ENCODE measurements around the gene DNAAF1. TPM values are rescaled to one million over a fixed set of nuclear protein-coding genes. Genes with fewer than 3 reads are reported as not detected.

The DNAAF1 gene
- total RNA-seq, 1 donor from 2014 or later = not detected

GRCh38 chr16:84194018-84194417 is 48.9 kb downstream of the DNAAF1 start:
- H3K36me3 ChIP-seq (ENCODE audit: control insufficient read depth in 3 of 3, insufficient read depth in 3 of 3, low read length in 3 of 3) = no peaks in the 10 kb centered on the region
- H3K9me3 ChIP-seq (ENCODE audit: control insufficient read depth in 3 of 3, low read length in 3 of 3) = no peaks in the 10 kb centered on the region
- no peaks in the 10 kb centered on the region for H3K4me1 ChIP-seq (ENCODE audit: control insufficient read depth in 3 of 3, insufficient read depth in 3 of 3, low read length in 3 of 3)
- no peak overlapping the region for H3K27ac ChIP-seq (ENCODE audit: low read depth, low read length)
- H3K4me3 ChIP-seq (ENCODE audit: low read length in 3 of 3) = no peak overlapping the region
- peaks cover 0 to 18% (median 4%) of the 10 kb centered on the region in 3 donors for H3K27me3 ChIP-seq (ENCODE audit: control insufficient read depth in 3 of 3, insufficient read depth in 3 of 3, low read length in 3 of 3)
- H3K9ac ChIP-seq (ENCODE audit: low read depth in 1 of 3, low read length in 3 of 3) = no peak overlapping the region

DNA sequence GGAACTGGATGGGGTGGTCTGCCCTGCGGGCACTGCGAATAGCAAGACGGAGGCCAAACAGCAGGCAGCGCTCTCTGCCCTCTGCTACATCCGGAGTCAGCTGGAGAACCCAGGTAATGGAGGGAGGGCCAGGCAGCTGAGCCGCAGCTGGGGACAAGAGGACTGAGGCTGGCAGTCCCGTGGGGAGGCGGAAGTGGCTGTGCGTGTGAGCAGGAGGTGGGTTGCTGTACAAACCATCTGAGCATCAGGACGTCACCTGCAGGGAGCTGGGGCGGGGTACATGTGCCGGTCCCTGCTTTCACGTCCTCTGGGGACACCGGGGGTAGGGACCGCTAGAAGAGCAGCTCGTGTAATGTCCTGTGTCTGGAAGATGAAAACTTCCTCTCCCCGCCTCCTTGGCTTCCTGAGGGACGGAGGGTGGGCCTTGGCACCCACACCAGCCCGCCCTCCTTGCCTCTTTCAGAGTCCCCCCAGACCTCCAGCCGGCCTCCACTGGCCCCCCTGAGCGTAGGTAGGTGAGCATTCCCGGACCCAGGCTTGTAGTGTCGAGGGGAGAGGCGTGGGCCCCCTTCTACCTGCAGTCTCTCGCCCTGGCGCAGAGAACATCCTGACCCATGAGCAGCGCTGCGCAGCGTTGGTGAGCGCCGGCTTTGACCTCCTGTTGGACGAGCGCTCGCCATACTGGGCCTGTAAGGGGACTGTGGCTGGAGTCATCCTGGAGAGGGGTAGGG is 49.5 kb downstream of the DNAAF1 start:
- Histone ChIP-seq H3K4me1 (ENCODE audit: control insufficient read depth in 3 of 3, insufficient read depth in 3 of 3, low read length in 3 of 3) (no peaks in the 10 kb centered on the region), H3K9ac (ENCODE audit: low read depth in 1 of 3, low read length in 3 of 3) (no peak overlapping the region), H3K36me3 (ENCODE audit: control insufficient read depth in 3 of 3, insufficient read depth in 3 of 3, low read length in 3 of 3) (no peaks in the 10 kb centered on the region), H3K9me3 (ENCODE audit: control insufficient read depth in 3 of 3, low read length in 3 of 3) (no peaks in the 10 kb centered on the region), H3K27me3 (ENCODE audit: control insufficient read depth in 3 of 3, insufficient read depth in 3 of 3, low read length in 3 of 3) (peaks cover 0 to 18% (median 4%) of the 10 kb centered on the region in 3 donors), H3K4me3 (ENCODE audit: low read length in 3 of 3) (peak overlapping the region in 1 of 3 donors; percentile 13), H3K27ac (ENCODE audit: low read depth, low read length) (no peak overlapping the region)

DNA sequence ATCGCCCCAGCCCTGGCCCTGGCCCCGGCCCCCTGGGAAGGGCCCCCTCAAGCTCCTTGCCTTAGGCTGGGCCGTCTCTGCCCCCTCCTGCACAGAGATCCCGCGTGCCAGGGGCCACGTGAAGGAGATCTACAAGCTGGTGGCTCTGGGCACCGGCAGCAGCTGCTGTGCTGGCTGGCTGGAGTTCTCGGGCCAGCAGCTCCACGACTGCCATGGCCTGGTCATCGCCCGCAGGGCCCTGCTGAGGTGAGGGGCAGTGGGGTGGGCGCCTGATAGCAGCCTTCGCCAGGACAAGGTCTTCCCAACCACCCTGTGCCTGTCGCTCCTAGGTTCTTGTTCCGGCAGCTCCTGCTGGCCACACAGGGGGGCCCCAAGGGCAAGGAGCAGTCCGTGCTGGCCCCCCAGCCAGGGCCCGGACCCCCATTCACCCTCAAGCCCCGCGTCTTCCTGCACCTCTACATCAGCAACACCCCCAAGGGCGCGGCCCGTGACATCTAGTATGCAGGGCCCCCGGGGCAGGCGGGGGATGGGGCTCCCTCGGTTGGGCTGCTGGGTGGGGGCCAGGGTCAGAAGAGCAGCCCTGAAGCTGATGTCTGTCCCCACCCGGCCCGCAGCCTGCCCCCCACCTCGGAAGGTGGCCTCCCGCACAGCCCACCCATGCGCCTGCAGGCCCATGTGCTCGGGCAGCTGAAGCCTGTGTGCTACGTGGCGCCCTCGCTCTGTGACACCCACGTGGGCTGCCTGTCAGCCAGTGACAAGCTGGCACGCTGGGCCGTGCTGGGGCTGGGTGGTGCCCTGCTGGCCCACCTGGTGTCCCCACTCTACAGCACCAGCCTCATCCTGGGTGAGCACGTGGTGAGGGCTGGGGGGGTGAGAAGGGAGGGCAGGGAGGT is 50.3 kb downstream of the DNAAF1 start:
- Histone ChIP-seq H3K36me3 (ENCODE audit: control insufficient read depth in 3 of 3, insufficient read depth in 3 of 3, low read length in 3 of 3) (no peaks in the 10 kb centered on the region), H3K4me1 (ENCODE audit: control insufficient read depth in 3 of 3, insufficient read depth in 3 of 3, low read length in 3 of 3) (no peaks in the 10 kb centered on the region), H3K27ac (ENCODE audit: low read depth, low read length) (no peak overlapping the region), H3K9ac (ENCODE audit: low read depth in 1 of 3, low read length in 3 of 3) (no peak overlapping the region), H3K9me3 (ENCODE audit: control insufficient read depth in 3 of 3, low read length in 3 of 3) (no peaks in the 10 kb centered on the region), H3K27me3 (ENCODE audit: control insufficient read depth in 3 of 3, insufficient read depth in 3 of 3, low read length in 3 of 3) (peaks cover 0 to 18% (median 4%) of the 10 kb centered on the region in 3 donors), H3K4me3 (ENCODE audit: low read length in 3 of 3) (no peak overlapping the region)

- no peaks in the 10 kb centered on the region for H3K9me3 ChIP-seq (ENCODE audit: control insufficient read depth in 3 of 3, low read length in 3 of 3)
- no peaks in the 10 kb centered on the region for H3K4me1 ChIP-seq (ENCODE audit: control insufficient read depth in 3 of 3, insufficient read depth in 3 of 3, low read length in 3 of 3)
- no peak overlapping the region for H3K9ac ChIP-seq (ENCODE audit: low read depth in 1 of 3, low read length in 3 of 3)
- peaks cover 0 to 18% (median 4%) of the 10 kb centered on the region in 3 donors for H3K27me3 ChIP-seq (ENCODE audit: control insufficient read depth in 3 of 3, insufficient read depth in 3 of 3, low read length in 3 of 3)
- H3K27ac ChIP-seq (ENCODE audit: low read depth, low read length) = no peak overlapping the region
- H3K36me3 ChIP-seq (ENCODE audit: control insufficient read depth in 3 of 3, insufficient read depth in 3 of 3, low read length in 3 of 3) = no peaks in the 10 kb centered on the region
- H3K4me3 ChIP-seq (ENCODE audit: low read length in 3 of 3) = no peak overlapping the region
These were observed 51.0 kb downstream of the DNAAF1 start for GRCh38 chr16:84196101-84196500.

DNA sequence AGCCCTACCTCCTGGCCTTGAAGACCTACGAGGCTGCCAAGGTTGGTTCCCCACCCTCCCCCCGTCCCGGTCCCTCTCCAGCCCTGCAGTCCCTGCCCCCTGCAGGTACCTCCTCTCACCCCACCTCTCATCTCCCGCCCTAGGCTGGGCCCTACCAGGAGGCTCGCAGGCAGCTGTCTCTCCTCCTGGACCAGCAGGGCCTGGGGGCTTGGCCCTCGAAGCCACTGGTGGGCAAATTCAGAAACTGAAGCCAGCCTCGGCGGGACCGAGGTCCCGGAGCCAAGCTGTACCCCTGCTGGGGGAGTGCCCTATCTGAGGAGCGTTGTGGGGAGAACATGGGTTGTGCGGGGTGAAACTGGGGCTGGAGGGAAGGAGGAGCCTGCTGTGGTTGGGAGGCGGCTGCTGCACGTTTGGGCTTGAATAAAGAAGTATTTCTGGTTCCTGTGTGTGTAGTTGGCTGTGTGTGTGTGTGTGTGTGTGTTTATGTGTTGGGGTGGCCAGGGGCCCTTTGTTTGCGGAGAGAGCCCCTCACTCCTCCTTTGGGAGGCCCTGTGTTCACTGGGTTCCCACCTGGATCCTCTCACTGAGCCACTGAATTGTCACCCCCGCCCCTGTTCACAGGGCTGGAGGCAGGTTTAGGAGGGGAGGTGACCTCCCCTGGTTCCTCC is 51.8 kb downstream of the DNAAF1 start:
- no peaks in the 10 kb centered on the region for H3K4me1 ChIP-seq (ENCODE audit: control insufficient read depth in 3 of 3, insufficient read depth in 3 of 3, low read length in 3 of 3)
- H3K36me3 ChIP-seq (ENCODE audit: control insufficient read depth in 3 of 3, insufficient read depth in 3 of 3, low read length in 3 of 3) = no peaks in the 10 kb centered on the region
- H3K4me3 ChIP-seq (ENCODE audit: low read length in 3 of 3) = no peak overlapping the region
- H3K27ac ChIP-seq (ENCODE audit: low read depth, low read length) = no peak overlapping the region
- H3K9me3 ChIP-seq (ENCODE audit: control insufficient read depth in 3 of 3, low read length in 3 of 3) = no peaks in the 10 kb centered on the region
- H3K9ac ChIP-seq (ENCODE audit: low read depth in 1 of 3, low read length in 3 of 3) = no peak overlapping the region
- peaks cover 0 to 18% (median 4%) of the 10 kb centered on the region in 3 donors for H3K27me3 ChIP-seq (ENCODE audit: control insufficient read depth in 3 of 3, insufficient read depth in 3 of 3, low read length in 3 of 3)

DNA sequence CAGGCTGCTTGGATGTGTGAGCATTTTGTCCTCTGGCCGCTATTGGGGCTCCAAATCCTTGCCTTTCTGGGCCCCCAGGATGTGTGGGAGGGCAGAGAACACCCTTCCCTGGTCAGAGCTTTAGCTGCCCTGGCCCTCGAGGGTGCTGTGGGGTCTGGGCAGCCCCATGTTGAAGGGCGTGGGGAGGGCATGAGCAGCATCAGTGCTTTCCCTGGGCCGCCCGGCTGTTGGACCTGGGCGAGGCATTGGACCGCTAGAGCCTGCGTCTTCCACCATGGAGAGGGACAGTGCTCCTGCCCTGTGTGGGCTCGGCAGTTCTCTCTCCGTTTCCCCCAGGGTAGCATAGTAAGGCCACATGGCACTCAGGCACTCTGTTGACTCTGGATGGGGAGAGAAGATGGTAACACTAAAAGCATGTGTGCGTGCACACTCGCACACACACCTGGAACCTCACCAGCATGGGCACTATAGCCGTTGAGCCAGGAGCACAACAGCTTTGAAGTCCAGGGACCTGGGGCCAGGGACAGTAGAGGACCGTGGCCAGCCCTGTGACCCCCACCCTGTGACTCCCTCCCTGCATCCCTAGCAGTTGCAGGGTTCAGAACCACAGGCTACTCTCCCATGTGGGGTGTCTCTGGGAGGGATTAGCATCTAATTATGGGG is 52.5 kb downstream of the DNAAF1 start:
- Histone ChIP-seq H3K27ac (ENCODE audit: low read depth, low read length) (no peak overlapping the region), H3K9ac (ENCODE audit: low read depth in 1 of 3, low read length in 3 of 3) (no peak overlapping the region), H3K27me3 (ENCODE audit: control insufficient read depth in 3 of 3, insufficient read depth in 3 of 3, low read length in 3 of 3) (peaks cover 0 to 18% (median 4%) of the 10 kb centered on the region in 3 donors), H3K4me3 (ENCODE audit: low read length in 3 of 3) (no peak overlapping the region), H3K9me3 (ENCODE audit: control insufficient read depth in 3 of 3, low read length in 3 of 3) (no peaks in the 10 kb centered on the region), H3K36me3 (ENCODE audit: control insufficient read depth in 3 of 3, insufficient read depth in 3 of 3, low read length in 3 of 3) (no peaks in the 10 kb centered on the region), H3K4me1 (ENCODE audit: control insufficient read depth in 3 of 3, insufficient read depth in 3 of 3, low read length in 3 of 3) (no peaks in the 10 kb centered on the region)

DNA sequence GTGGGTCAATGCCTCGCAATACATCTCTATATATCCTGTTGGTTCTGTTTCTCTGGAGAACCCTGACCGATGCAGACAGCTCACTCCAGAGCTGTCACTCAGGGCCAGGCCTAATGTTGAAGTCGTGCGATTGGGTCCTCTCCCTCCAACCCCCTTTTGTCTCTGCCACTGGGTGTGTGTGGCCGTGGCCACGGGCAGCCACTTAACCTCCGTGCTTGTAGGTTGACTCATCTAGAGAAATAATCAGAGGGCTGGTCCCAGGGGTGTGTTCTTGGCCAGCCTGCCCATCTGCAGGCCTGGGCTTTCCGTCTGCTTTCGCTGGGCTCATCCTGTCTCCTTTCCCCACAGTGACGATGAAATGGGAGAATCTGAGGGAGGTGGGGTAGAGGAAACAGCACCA is 53.3 kb downstream of the DNAAF1 start:
- Histone ChIP-seq H3K9ac (ENCODE audit: low read depth in 1 of 3, low read length in 3 of 3) (no peak overlapping the region), H3K36me3 (ENCODE audit: control insufficient read depth in 3 of 3, insufficient read depth in 3 of 3, low read length in 3 of 3) (no peaks in the 10 kb centered on the region), H3K4me1 (ENCODE audit: control insufficient read depth in 3 of 3, insufficient read depth in 3 of 3, low read length in 3 of 3) (no peaks in the 10 kb centered on the region), H3K4me3 (ENCODE audit: low read length in 3 of 3) (no peak overlapping the region), H3K9me3 (ENCODE audit: control insufficient read depth in 3 of 3, low read length in 3 of 3) (no peaks in the 10 kb centered on the region), H3K27me3 (ENCODE audit: control insufficient read depth in 3 of 3, insufficient read depth in 3 of 3, low read length in 3 of 3) (peaks cover 0 to 18% (median 4%) of the 10 kb centered on the region in 3 donors), H3K27ac (ENCODE audit: low read depth, low read length) (no peak overlapping the region)

DNA sequence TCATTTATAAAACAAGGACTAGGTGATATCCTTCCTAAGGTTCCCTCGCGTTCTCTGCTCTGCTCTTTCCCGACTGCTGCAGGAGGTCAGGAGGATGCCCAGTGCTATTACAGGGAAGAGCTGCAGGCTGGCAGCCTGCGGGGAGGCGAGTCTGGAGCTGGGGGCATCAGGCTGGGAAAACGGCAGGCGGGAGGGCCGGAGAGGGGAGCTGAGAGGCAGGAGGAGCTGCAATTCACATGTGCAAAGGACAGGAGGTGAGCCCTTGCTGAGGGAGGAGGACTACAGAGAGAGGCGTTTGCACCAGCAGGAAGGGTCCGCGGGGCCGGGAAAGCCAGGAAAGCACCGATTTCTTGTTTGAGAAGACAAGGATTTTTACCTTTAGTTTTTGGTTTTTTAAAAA is 54.0 kb downstream of the DNAAF1 start:
- H3K27me3 ChIP-seq (ENCODE audit: control insufficient read depth in 3 of 3, insufficient read depth in 3 of 3, low read length in 3 of 3) = peaks cover 0 to 17% (median 3%) of the 10 kb centered on the region in 3 donors
- no peaks in the 10 kb centered on the region for H3K36me3 ChIP-seq (ENCODE audit: control insufficient read depth in 3 of 3, insufficient read depth in 3 of 3, low read length in 3 of 3)
- H3K4me1 ChIP-seq (ENCODE audit: control insufficient read depth in 3 of 3, insufficient read depth in 3 of 3, low read length in 3 of 3) = no peaks in the 10 kb centered on the region

GRCh38 chr16:84199861-84200260 is 54.8 kb downstream of the DNAAF1 start:
- H3K4me3 ChIP-seq (ENCODE audit: low read length in 3 of 3) = no peak overlapping the region
- H3K36me3 ChIP-seq (ENCODE audit: control insufficient read depth in 3 of 3, insufficient read depth in 3 of 3, low read length in 3 of 3) = no peaks in the 10 kb centered on the region
- H3K27ac ChIP-seq (ENCODE audit: low read depth, low read length) = no peak overlapping the region
- H3K9ac ChIP-seq (ENCODE audit: low read depth in 1 of 3, low read length in 3 of 3) = peak overlapping the region in 1 of 3 donors; percentile 25
- H3K27me3 ChIP-seq (ENCODE audit: control insufficient read depth in 3 of 3, insufficient read depth in 3 of 3, low read length in 3 of 3) = peaks cover 0 to 9% (median 0%) of the 10 kb centered on the region in 3 donors
- no peaks in the 10 kb centered on the region for H3K9me3 ChIP-seq (ENCODE audit: control insufficient read depth in 3 of 3, low read length in 3 of 3)
- H3K4me1 ChIP-seq (ENCODE audit: control insufficient read depth in 3 of 3, insufficient read depth in 3 of 3, low read length in 3 of 3) = no peaks in the 10 kb centered on the region

More for the DNA sequence above, 54.0 kb downstream of the DNAAF1 start:
- H3K4me3 ChIP-seq (ENCODE audit: low read length in 3 of 3) = no peak overlapping the region
- no peak overlapping the region for H3K27ac ChIP-seq (ENCODE audit: low read depth, low read length)
- H3K9ac ChIP-seq (ENCODE audit: low read depth in 1 of 3, low read length in 3 of 3) = no peak overlapping the region
- no peaks in the 10 kb centered on the region for H3K9me3 ChIP-seq (ENCODE audit: control insufficient read depth in 3 of 3, low read length in 3 of 3)
